ENCODE data around the gene THOC7. TPM values are rescaled to one million over a fixed set of nuclear protein-coding genes. Genes with fewer than 3 reads are reported as not detected.

The THOC7 gene
- total RNA-seq, 1 experiment from 2014 or later: 78.3 TPM

- H3K27me3 Mint-ChIP-seq (ENCODE audit: insufficient read depth, unreplicated experiment): no peaks in the 10 kb centered on the region
- no peak overlapping the region for H3K4me3 ChIP-seq (ENCODE audit: low read depth, low read length)
- H3K27ac Mint-ChIP-seq (ENCODE audit: unreplicated experiment): no peak overlapping the region
- H3K4me1 Mint-ChIP-seq (ENCODE audit: low read depth, unreplicated experiment): peaks cover 6% of the 10 kb centered on the region
- ChIA-PET CTCF (no interaction called here), POLR2A (no interaction called here)
- no peaks in the 10 kb centered on the region for H3K36me3 ChIP-seq (ENCODE audit: control insufficient read depth, insufficient read depth, low read length)
- no peaks in the 10 kb centered on the region for H3K27me3 ChIP-seq (replicated peaks; ENCODE audit: control insufficient read depth, insufficient read depth, low read length)
- no peak for DNase-seq
- no peaks in the 10 kb centered on the region for H3K36me3 Mint-ChIP-seq (ENCODE audit: insufficient read depth, unreplicated experiment)
- no peak for TF ChIP-seq CTCF (IDR thresholded peaks at IDR 0.05; ENCODE audit: insufficient read depth in 1 of 2, low read depth in 1 of 2, low read length in 1 of 2, severe bottlenecking in 1 of 2, unreplicated experiment in 1 of 2)
- H3K9me3 ChIP-seq: no peaks in the 10 kb centered on the region
- no peaks in the 10 kb centered on the region for H3K9me3 Mint-ChIP-seq (ENCODE audit: unreplicated experiment)
- peaks cover 12% of the 10 kb centered on the region; the same call in 1 of the 2 replicates for H3K4me1 ChIP-seq
- intact Hi-C loops (cut with micrococcal nuclease; ENCODE audit: unreplicated experiment): no loop called here
- no peak overlapping the region for H3K4me3 Mint-ChIP-seq (ENCODE audit: unreplicated experiment)
- no TSS peak for BruUV-seq (replicated peaks)
These were observed 8.7 kb upstream of the THOC7 start for GRCh38 chr3:63872135-63872924.

- DNase-seq: no peak
- Histone ChIP-seq H3K9me3 (no peaks in the 10 kb centered on the region), H3K36me3 (ENCODE audit: control insufficient read depth, insufficient read depth, low read length) (no peaks in the 10 kb centered on the region), H3K4me3 (ENCODE audit: low read depth, low read length) (no peak overlapping the region), H3K27me3 (replicated peaks; ENCODE audit: control insufficient read depth, insufficient read depth, low read length) (no peaks in the 10 kb centered on the region), H3K4me1 (peaks cover 8% of the 10 kb centered on the region; the same call in 1 of the 2 replicates)
- no peaks in the 10 kb centered on the region for H3K9me3 Mint-ChIP-seq (ENCODE audit: unreplicated experiment)
- H3K27me3 Mint-ChIP-seq (ENCODE audit: insufficient read depth, unreplicated experiment): no peaks in the 10 kb centered on the region
- no peaks in the 10 kb centered on the region for H3K36me3 Mint-ChIP-seq (ENCODE audit: insufficient read depth, unreplicated experiment)
- POLR2A ChIA-PET: interaction anchor here (0.6 kb wide), 1 partner anchor 42 kb away, joined by 4 read pairs; the partner anchor contains the start of gene SCAANT1
- H3K4me1 Mint-ChIP-seq (ENCODE audit: low read depth, unreplicated experiment): peaks cover 6% of the 10 kb centered on the region
- no peak overlapping the region for H3K27ac Mint-ChIP-seq (ENCODE audit: unreplicated experiment)
- no TSS peak for BruUV-seq (replicated peaks)
- no peak overlapping the region for H3K4me3 Mint-ChIP-seq (ENCODE audit: unreplicated experiment)
- CTCF ChIA-PET: interaction anchor here (0.6 kb wide), 1 partner anchor 9 kb away, joined by 3 read pairs; no protein-coding TSS in a partner anchor
- TF ChIP-seq CTCF (IDR thresholded peaks at IDR 0.05; ENCODE audit: insufficient read depth in 1 of 2, low read depth in 1 of 2, low read length in 1 of 2, severe bottlenecking in 1 of 2, unreplicated experiment in 1 of 2): no peak
- intact Hi-C loops (cut with micrococcal nuclease; ENCODE audit: unreplicated experiment): no loop called here
These were observed 7.0 kb upstream of the THOC7 start for GRCh38 chr3:63870615-63871005.

- no peak overlapping the region for H3K4me3 Mint-ChIP-seq (ENCODE audit: unreplicated experiment)
- intact Hi-C loops (cut with micrococcal nuclease; ENCODE audit: unreplicated experiment): no loop called here
- TF ChIP-seq CTCF (IDR thresholded peaks at IDR 0.05; ENCODE audit: insufficient read depth in 1 of 2, low read depth in 1 of 2, low read length in 1 of 2, severe bottlenecking in 1 of 2, unreplicated experiment in 1 of 2): no peak
- H3K27me3 ChIP-seq (replicated peaks; ENCODE audit: control insufficient read depth, insufficient read depth, low read length): no peaks in the 10 kb centered on the region
- no peaks in the 10 kb centered on the region for H3K27me3 Mint-ChIP-seq (ENCODE audit: insufficient read depth, unreplicated experiment)
- ChIA-PET CTCF (no interaction called here), POLR2A (interaction anchor here (0.6 kb wide), 1 partner anchor 42 kb away, joined by 4 read pairs; the partner anchor contains the start of gene SCAANT1)
- no peak for DNase-seq
- H3K36me3 ChIP-seq (ENCODE audit: control insufficient read depth, insufficient read depth, low read length): no peaks in the 10 kb centered on the region
- H3K36me3 Mint-ChIP-seq (ENCODE audit: insufficient read depth, unreplicated experiment): peaks cover 2% of the 10 kb centered on the region
- H3K9me3 ChIP-seq: no peaks in the 10 kb centered on the region
- H3K4me3 ChIP-seq (ENCODE audit: low read depth, low read length): no peak overlapping the region
- peaks cover 12% of the 10 kb centered on the region for H3K4me1 ChIP-seq
- peaks cover 6% of the 10 kb centered on the region for H3K4me1 Mint-ChIP-seq (ENCODE audit: low read depth, unreplicated experiment)
- no peak overlapping the region for H3K27ac Mint-ChIP-seq (ENCODE audit: unreplicated experiment)
- H3K9me3 Mint-ChIP-seq (ENCODE audit: unreplicated experiment): no peaks in the 10 kb centered on the region
- BruUV-seq (replicated peaks): no TSS peak
These were observed 6.5 kb upstream of the THOC7 start for GRCh38 chr3:63869940-63870614.
